ENCODE results near the gene GTF2B.
"Not testable (repeated sequence)": the region's sequence is repeated elsewhere in the genome, so short reads cannot be mapped to it uniquely, and the experiment has no call there.

Gene GTF2B

GRCh38 chr1:88876573-88877365 is 14.6 kb downstream of the GTF2B start:
- in situ Hi-C loops (cut with HindIII; ENCODE audit: low sequenced_read_pairs): no loop called here
- no peak for DNase-seq (ENCODE audit: low read depth)
- H3K4me3 ChIP-seq (ENCODE audit: low read depth, low read length): no peak overlapping the region
- TF ChIP-seq, protein P1, sequence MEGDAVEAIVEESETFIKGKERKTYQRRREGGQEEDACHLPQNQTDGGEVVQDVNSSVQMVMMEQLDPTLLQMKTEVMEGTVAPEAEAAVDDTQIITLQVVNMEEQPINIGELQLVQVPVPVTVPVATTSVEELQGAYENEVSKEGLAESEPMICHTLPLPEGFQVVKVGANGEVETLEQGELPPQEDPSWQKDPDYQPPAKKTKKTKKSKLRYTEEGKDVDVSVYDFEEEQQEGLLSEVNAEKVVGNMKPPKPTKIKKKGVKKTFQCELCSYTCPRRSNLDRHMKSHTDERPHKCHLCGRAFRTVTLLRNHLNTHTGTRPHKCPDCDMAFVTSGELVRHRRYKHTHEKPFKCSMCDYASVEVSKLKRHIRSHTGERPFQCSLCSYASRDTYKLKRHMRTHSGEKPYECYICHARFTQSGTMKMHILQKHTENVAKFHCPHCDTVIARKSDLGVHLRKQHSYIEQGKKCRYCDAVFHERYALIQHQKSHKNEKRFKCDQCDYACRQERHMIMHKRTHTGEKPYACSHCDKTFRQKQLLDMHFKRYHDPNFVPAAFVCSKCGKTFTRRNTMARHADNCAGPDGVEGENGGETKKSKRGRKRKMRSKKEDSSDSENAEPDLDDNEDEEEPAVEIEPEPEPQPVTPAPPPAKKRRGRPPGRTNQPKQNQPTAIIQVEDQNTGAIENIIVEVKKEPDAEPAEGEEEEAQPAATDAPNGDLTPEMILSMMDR (IDR thresholded peaks at IDR 0.05; ENCODE audit: low read depth, low read length, missing control alignments): no peak

- in situ Hi-C loops (cut with HindIII; ENCODE audit: low sequenced_read_pairs): no loop called here
- no peak overlapping the region for H3K4me3 ChIP-seq (ENCODE audit: low read depth, low read length)
- TF ChIP-seq, protein P1 (IDR thresholded peaks at IDR 0.05; ENCODE audit: low read depth, low read length, missing control alignments): no peak
- DNase-seq (ENCODE audit: low read depth): no peak
These were observed 15.8 kb downstream of the GTF2B start for GRCh38 chr1:88875595-88875994.

DNA sequence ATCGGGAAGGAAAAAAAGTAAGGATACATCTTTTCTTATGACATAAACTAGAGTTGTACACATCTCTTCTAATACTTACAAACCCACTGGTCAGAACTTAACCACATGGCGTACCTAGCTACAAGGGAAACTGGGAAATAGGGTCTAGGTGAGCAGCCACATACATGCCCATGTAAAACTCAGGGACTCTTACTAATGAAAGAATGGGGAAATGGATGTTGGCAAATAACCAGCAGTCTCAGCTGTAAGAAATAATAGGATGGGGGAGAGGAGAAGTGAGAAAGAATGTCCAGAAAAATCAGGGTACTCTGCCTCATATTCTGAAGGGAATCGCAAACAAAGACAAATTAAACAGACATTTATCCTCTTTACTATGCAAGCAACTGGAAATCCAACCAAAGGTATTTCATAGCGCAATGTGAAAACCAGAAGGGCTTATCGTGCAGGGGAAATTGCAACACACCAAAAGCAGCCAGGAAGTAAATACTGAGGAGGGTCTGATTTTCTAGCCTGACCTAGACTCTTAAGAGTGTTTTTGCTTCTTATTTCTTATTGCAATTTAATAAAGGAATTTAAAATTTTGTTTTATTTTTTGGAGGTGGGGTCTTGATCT is 17.5 kb downstream of the GTF2B start:
- DNase-seq (ENCODE audit: low read depth): no peak
- TF ChIP-seq, protein P1 (IDR thresholded peaks at IDR 0.05; ENCODE audit: low read depth, low read length, missing control alignments): no peak
- H3K4me3 ChIP-seq (ENCODE audit: low read depth, low read length): no peak overlapping the region
- in situ Hi-C loops (cut with HindIII; ENCODE audit: low sequenced_read_pairs): no loop called here

GRCh38 chr1:88869644-88870043 is 21.7 kb downstream of the GTF2B start:
- in situ Hi-C loops (cut with HindIII; ENCODE audit: low sequenced_read_pairs); H3K4me3 ChIP-seq (ENCODE audit: low read depth, low read length); DNase-seq (ENCODE audit: low read depth): not testable (repeated sequence)

DNA sequence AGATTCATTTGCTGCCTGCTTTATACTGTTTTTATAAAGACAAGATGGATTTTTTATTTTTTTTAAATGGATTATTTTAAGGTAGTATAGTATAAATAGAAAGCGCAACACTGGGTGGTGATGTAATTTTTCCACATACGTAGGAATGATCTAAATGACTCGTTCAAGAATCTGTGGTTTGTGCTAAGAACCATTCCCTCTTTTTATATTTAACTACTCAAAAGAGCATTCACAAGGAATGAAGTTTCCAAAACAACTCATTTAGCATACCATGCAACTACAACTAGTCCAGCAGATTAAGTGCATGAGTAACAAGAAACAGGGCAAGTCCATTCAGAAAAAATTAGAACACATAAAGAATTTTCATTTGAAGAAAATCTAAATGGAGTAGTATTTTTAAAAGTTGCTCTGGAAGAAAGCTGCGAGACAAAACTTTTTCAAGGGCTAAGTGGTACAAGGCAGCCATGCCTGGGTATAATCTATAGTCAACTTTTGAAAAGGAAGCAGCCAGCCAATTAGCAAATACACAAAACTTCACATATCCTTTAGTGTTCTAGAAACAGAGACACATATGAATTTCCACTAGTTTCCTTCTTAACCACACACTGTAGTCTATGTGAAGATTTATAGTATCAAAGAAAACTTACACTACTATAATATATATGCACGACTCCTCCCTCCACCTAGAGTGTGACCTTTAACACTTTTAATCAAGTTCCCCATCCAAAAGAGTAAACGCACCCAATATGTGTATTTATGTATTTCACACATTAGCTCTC is 23.4 kb downstream of the GTF2B start:
- in situ Hi-C loops (cut with HindIII; ENCODE audit: low sequenced_read_pairs): no loop called here
- peak; percentile 59 for DNase-seq (ENCODE audit: low read depth)
- TF ChIP-seq, protein P1 (IDR thresholded peaks at IDR 0.05; ENCODE audit: low read depth, low read length, missing control alignments): no peak
- no peak overlapping the region for H3K4me3 ChIP-seq (ENCODE audit: low read depth, low read length)

- TF ChIP-seq, protein P1 (IDR thresholded peaks at IDR 0.05; ENCODE audit: low read depth, low read length, missing control alignments): no peak
- no peak for DNase-seq (ENCODE audit: low read depth)
- in situ Hi-C loops (cut with HindIII; ENCODE audit: low sequenced_read_pairs): no loop called here
- H3K4me3 ChIP-seq (ENCODE audit: low read depth, low read length): no peak overlapping the region
These were observed 39.9 kb downstream of the GTF2B start for GRCh38 chr1:88851303-88852063.

Measured in astrocyte of the cerebellum (primary cell).